ENCODE results near the gene FTCD. TPM values are rescaled to one million over a fixed set of nuclear protein-coding genes. Genes with fewer than 3 reads are reported as not detected.

FTCD gene
- total and polyA plus RNA-seq, 2 experiments from 2014 or later, result 18.9 to 27.4 TPM

DNA sequence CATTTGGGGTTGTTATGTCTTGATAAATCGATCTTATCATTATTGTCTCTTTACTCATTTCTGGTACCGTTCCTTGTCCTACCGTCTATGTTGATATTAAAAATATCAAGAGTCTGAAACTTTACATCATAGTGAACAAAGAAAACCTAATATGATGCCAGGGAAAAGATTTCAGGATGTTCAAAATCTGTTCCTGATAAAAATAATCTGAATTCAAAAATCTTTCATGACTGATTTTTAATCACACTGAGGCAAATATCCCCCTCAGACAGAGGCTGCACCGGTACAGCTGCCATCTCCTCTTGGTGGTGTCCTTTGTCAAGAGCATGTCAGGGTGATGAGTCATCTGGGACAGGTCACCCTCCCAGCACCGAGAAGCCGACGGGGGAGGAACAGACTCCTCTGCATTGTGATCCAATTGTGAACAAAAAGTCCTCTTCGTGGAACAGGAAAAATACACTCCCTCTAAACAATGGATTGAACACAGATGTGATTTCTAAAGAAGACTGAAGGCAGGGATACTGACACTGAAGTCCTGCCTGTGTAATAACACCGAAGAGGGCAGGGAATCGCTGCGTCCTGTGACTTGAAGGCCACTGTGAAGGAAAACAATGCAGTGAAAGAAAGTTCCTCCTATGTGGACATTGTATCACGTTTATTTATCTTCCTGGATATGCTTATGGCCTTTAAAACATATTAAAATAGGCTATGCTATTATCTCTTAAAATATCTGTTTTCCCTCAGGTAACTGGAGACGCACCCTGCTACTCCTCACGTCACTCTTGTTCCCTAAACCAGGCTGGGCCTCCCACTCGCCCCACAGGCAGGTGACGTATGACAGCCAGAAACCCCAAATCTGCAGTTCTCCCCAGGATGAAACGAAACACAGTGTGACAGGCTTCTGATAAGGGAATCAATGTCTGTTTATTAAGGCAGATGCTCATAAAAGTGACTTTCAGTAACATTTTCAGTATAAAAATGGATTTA, 33.1 kb upstream of the FTCD start:
- DNase-seq (ENCODE audit: low read depth in 1 of 2, low spot score in 1 of 2), result peak in 1 of 2 donors; percentile 64
- peaks cover 16% of the 10 kb centered on the region for H3K4me1 ChIP-seq (ENCODE audit: low read depth)
- peak overlapping the region; percentile 68 for H3K27ac ChIP-seq
- H3K4me3 ChIP-seq, result no peak overlapping the region
- H3K27me3 ChIP-seq, result no peaks in the 10 kb centered on the region
- TF ChIP-seq, protein P1, sequence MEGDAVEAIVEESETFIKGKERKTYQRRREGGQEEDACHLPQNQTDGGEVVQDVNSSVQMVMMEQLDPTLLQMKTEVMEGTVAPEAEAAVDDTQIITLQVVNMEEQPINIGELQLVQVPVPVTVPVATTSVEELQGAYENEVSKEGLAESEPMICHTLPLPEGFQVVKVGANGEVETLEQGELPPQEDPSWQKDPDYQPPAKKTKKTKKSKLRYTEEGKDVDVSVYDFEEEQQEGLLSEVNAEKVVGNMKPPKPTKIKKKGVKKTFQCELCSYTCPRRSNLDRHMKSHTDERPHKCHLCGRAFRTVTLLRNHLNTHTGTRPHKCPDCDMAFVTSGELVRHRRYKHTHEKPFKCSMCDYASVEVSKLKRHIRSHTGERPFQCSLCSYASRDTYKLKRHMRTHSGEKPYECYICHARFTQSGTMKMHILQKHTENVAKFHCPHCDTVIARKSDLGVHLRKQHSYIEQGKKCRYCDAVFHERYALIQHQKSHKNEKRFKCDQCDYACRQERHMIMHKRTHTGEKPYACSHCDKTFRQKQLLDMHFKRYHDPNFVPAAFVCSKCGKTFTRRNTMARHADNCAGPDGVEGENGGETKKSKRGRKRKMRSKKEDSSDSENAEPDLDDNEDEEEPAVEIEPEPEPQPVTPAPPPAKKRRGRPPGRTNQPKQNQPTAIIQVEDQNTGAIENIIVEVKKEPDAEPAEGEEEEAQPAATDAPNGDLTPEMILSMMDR (IDR thresholded peaks at IDR 0.05; ENCODE audit: low read depth, low read length), result no peak
- H3K9me3 ChIP-seq (ENCODE audit: low read depth), result no peaks in the 10 kb centered on the region
- no peaks in the 10 kb centered on the region for H3K36me3 ChIP-seq

DNA sequence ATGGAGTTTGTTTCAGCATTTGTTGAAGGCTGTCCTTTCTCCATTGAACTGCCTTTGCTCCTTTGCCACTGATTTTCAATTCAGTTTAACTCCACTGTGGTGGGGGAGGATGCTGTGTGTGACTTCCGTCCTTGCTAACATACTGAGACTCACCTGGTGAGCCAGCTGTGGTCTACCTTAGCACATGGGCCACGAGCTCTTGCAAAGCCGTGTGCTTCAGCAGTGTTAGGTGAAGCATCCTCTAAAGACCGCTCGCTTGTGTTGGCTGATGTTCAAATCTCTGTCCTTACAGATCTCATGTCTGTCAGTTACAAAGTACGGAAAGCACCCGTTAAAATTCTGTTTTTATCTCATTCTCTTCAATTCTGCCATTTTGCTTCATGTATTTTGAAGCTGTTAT, 32.4 kb upstream of the FTCD start:
- DNase-seq (ENCODE audit: low read depth in 1 of 2, low spot score in 1 of 2), result no peak
- Histone ChIP-seq H3K36me3 (no peaks in the 10 kb centered on the region), H3K4me1 (ENCODE audit: low read depth) (peaks cover 16% of the 10 kb centered on the region), H3K27me3 (no peaks in the 10 kb centered on the region), H3K9me3 (ENCODE audit: low read depth) (no peaks in the 10 kb centered on the region), H3K4me3 (no peak overlapping the region), H3K27ac (peak overlapping the region; percentile 9)
- TF ChIP-seq, protein P1 (IDR thresholded peaks at IDR 0.05; ENCODE audit: low read depth, low read length), result no peak

DNA sequence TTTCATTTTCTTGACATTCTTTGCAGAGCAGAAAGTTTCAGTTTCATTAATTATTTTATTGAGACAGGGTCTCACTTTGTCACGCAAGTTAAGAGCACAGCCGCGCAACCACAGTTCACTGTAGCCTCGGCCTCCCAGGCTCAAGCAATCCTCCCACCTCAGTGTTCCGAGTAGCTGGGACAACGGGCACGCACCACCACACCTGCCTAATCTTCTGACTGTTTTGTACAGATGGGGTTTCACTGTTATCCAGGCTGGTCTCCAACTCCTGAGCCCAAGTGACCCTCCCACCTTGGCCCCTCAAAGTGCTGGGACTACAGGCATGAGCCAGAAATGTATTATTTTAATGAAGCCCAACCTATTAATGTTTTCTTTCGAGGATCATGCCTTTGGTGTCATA, 31.9 kb upstream of the FTCD start:
- DNase-seq (ENCODE audit: low read depth in 1 of 2, low spot score in 1 of 2), result no peak
- Histone ChIP-seq H3K4me1 (ENCODE audit: low read depth) (peaks cover 16% of the 10 kb centered on the region), H3K36me3 (no peaks in the 10 kb centered on the region), H3K27me3 (no peaks in the 10 kb centered on the region), H3K27ac (no peak overlapping the region), H3K4me3 (no peak overlapping the region), H3K9me3 (ENCODE audit: low read depth) (no peaks in the 10 kb centered on the region)
- TF ChIP-seq, protein P1 (IDR thresholded peaks at IDR 0.05; ENCODE audit: low read depth, low read length), result no peak

DNA sequence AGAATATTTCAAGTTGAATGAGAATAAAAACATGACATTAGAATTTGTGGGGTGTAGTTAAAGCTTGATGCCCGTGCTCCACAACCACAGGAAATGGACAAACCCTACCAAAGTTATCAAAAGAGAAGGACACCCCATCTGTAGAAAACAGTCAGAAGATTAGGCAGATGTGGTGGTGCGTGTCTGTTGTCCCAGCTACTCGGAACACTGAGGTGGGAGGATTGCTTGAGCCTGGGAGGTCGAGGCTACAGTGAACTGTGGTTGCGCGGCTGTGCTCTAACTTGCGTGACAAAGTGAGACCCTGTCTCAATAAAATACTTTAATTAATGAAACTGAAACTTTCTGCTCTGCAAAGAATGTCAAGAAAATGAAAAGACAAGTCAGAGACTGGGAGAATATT, 30.3 kb upstream of the FTCD start:
- H3K4me3 ChIP-seq, result no peak overlapping the region

DNA sequence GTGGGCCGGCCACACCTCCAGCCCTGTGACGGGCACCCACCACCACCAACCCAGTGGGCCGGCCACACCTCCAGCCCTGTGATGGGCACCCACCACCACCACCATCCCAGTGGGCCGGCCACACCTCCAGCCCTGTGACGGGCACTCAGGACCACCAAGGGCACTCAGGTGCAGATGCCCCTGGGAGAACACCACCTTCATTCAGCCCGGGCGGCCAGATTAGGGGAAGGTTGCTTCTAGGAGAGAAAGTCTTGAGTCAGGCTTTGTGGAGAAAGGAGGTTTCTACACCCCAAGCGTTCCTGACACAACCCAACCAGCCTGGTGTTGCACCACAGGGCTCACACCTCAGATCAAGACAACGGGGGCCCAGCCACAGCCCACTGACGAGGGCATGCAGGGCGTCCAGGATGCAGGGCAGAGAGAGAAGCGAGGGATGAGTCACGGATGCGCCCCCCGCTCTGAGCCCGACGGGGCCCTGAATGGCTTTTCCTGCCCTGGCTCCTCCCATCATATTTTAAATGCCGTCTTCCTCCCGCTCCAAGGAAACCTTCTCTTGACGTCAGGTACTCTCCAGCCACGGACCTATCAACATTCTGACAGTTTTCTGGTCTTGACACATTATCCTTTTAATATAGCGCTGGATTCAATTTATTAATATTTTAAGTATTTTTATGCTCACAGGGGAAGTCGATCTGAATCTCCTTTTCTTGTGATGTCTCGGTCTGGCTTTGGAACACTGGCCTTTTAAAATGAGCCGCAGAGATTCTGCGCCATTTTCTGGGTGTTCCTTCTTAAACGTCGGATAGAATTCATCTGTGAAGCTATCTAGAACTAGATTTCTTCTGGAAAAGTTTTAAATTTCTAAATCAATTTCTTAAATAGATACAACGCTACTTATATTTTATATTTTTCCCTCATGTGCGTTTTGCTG, 29.5 kb upstream of the FTCD start:
- Histone ChIP-seq H3K9me3 (ENCODE audit: low read depth) (no peaks in the 10 kb centered on the region), H3K27me3 (no peaks in the 10 kb centered on the region), H3K4me3 (peak overlapping the region; percentile 64), H3K27ac (peak overlapping the region; percentile 49), H3K4me1 (ENCODE audit: low read depth) (peaks cover 16% of the 10 kb centered on the region), H3K36me3 (no peaks in the 10 kb centered on the region)
- DNase-seq (ENCODE audit: low read depth in 1 of 2, low spot score in 1 of 2), result peak; percentile 90 to 95
- TF ChIP-seq, protein P1 (IDR thresholded peaks at IDR 0.05; ENCODE audit: low read depth, low read length), result no peak

More for the DNA sequence above, 30.3 kb upstream of the FTCD start:
- TF ChIP-seq, protein P1 (IDR thresholded peaks at IDR 0.05; ENCODE audit: low read depth, low read length), result no peak
- H3K27ac ChIP-seq, result no peak overlapping the region
- H3K27me3 ChIP-seq, result no peaks in the 10 kb centered on the region
- no peaks in the 10 kb centered on the region for H3K36me3 ChIP-seq
- no peak for DNase-seq (ENCODE audit: low read depth in 1 of 2, low spot score in 1 of 2)
- H3K9me3 ChIP-seq (ENCODE audit: low read depth), result no peaks in the 10 kb centered on the region
- H3K4me1 ChIP-seq (ENCODE audit: low read depth), result peaks cover 16% of the 10 kb centered on the region
